22Rv1 (cell line): ENCODE measurements around the gene ACBD3.

ENCODE experiments used
- CTCF ChIP-seq: fragments of 450-650 bp; IDR thresholded peaks from 2 replicates; pipeline ENCODE4 v1.5.1; 2017; ENCODE audit warnings: mild to moderate bottlenecking
- ZFX ChIP-seq: fragments of 450-650 bp; IDR thresholded peaks from 2 replicates; pipeline ENCODE4 v1.6.1; 2017; ENCODE audit warnings: antibody characterized with exemption, borderline replicate concordance

- TF ChIP-seq CTCF (no peak), ZFX (no peak)
Observed at GRCh38 chr1:226095286-226095685, 91.3 kb downstream of the ACBD3 start.
